CD8-positive, alpha-beta memory T cell (primary cell): ENCODE measurements around the gene PMF1. TPM values are rescaled to one million over a fixed set of nuclear protein-coding genes. Genes with fewer than 3 reads are reported as not detected.

Experiments used
- CTCF ChIA-PET: fragments of 350-600 bp; sonication (Branson Sonifier 250); formaldehyde crosslinking; loops from one replicate; lab custom pipeline; 2021; ENCODE audit warnings: antibody characterized with exemption; lab: Charles Lee
- POLR2A ChIA-PET: fragments of 350-600 bp; sonication (Branson Sonifier 250); formaldehyde crosslinking; loops from one replicate; lab custom pipeline; 2021; ENCODE audit warnings: antibody characterized with exemption; lab: Charles Lee
- DNase-seq, 5 donors: peaks; one replicate each; pipeline versions ENCODE4 v3.0.0 to v3.0.0-alpha.2; 2020 to 2022; ENCODE audit warnings: mixed read lengths in 1 of 5
- H3K27ac ChIP-seq: one replicate; pipeline ENCODE4 v1.7.0; 2013; ENCODE audit warnings: low read depth, mild to moderate bottlenecking, low read length, moderate library complexity
- H3K27me3 ChIP-seq: 2 replicates; pipeline ENCODE4 v1.7.0; 2013; ENCODE audit warnings: low read length, mild to moderate bottlenecking; ENCODE audit not compliant: insufficient read depth, poor library complexity, severe bottlenecking
- H3K36me3 ChIP-seq: 2 replicates; pipeline ENCODE4 v1.7.0; 2013; ENCODE audit warnings: mild to moderate bottlenecking, low read length, moderate library complexity; ENCODE audit not compliant: insufficient read depth
- H3K4me1 ChIP-seq: 2 replicates; pipeline ENCODE4 v1.7.0; 2013; ENCODE audit warnings: mild to moderate bottlenecking, low read length, moderate library complexity; ENCODE audit not compliant: insufficient read depth
- H3K4me3 ChIP-seq: 2 replicates; pipeline ENCODE4 v1.7.0; 2013; ENCODE audit warnings: mild to moderate bottlenecking, low read length
- H3K9me3 ChIP-seq: 2 replicates; pipeline ENCODE4 v1.7.0; 2013; ENCODE audit warnings: mild to moderate bottlenecking, low read length
- H3K27ac Mint-ChIP-seq, 8 donors: one replicate each; pipeline ENCODE4 v1.8.0; 2020 to 2021; ENCODE audit warnings: mixed read lengths in 8 of 8, mild to moderate bottlenecking in 6 of 8, inconsistent platforms in 3 of 8, moderate library complexity in 3 of 8
- H3K27me3 Mint-ChIP-seq, 2 donors: one replicate each; pipeline ENCODE4 v1.8.0; 2020 to 2021; ENCODE audit warnings: mixed read lengths in 2 of 2, mild to moderate bottlenecking in 1 of 2, moderate library complexity in 1 of 2
- H3K36me3 Mint-ChIP-seq, 3 donors: one replicate each; pipeline ENCODE4 v1.8.0; 2020 to 2021; ENCODE audit warnings: mixed read lengths in 3 of 3, inconsistent platforms in 1 of 3, mild to moderate bottlenecking in 1 of 3
- H3K4me1 Mint-ChIP-seq, 3 donors: one replicate each; pipeline ENCODE4 v1.8.0; 2020 to 2021; ENCODE audit warnings: mixed read lengths in 3 of 3, inconsistent platforms in 1 of 3, mild to moderate bottlenecking in 1 of 3
- H3K4me3 Mint-ChIP-seq, 7 donors: one replicate each; pipeline ENCODE4 v1.8.0; 2020 to 2021; ENCODE audit warnings: mixed read lengths in 7 of 7, mild to moderate bottlenecking in 6 of 7, moderate library complexity in 4 of 7, inconsistent platforms in 2 of 7
- H3K9me3 Mint-ChIP-seq, 5 donors: one replicate each; pipeline ENCODE4 v1.8.0; 2020 to 2022; ENCODE audit warnings: mixed read lengths in 5 of 5, mild to moderate bottlenecking in 3 of 5, moderate library complexity in 2 of 5, inconsistent platforms in 1 of 5
- polyA plus RNA-seq: library from polyadenylated mRNA; unstranded; fragments of 300-500 nt; fragmentation: Illumina TruSeq; gene quantifications from one replicate; pipeline ENCODE4 v1.2.3, GENCODE V29; 2021
- total RNA-seq, 2 experiments: library from RNA; stranded (reverse); gene quantifications; one replicate each; pipeline ENCODE4 v1.2.3, GENCODE V29; 2021

PMF1 gene
- total and polyA plus RNA-seq, 3 experiments from 2014 or later: 83.3 to 88.3 (median 85.9) TPM

DNA sequence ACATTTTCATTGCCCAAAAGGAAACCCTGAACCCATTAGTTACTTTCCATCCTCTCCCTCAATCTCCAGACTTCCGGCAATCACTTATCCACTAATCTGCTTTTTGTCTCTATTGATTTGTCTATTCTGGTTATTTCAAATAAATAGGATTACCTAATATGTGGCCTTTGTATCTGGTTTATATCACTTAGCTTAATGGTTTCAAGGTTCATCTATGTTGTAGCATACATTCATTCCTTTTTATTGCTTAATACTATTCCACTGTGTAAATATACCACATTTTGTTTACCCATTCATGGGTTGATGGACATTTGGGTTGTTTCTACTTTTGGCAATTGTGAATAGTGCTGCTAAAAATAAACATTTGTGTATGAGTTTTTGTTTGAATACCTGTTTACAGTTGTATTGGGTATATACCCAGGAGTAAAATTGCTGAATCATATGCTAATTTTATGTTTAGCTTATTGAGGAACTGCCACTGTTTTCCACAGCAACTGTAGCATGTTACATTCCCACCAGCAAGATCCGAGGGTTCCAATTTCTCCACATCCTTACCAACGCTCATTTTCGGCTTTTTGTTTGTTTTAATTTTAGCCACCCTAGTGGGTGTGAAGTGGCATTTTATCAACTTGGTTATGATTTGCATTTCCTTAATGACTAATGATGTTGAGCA is 21.4 kb upstream of the PMF1 start:
- no peaks in the 10 kb centered on the region for H3K27me3 Mint-ChIP-seq
- no peak for DNase-seq
- Histone ChIP-seq H3K27ac (no peak overlapping the region), H3K9me3 (no peaks in the 10 kb centered on the region), H3K4me3 (no peak overlapping the region), H3K4me1 (peaks cover 23% of the 10 kb centered on the region), H3K27me3 (no peaks in the 10 kb centered on the region), H3K36me3 (no peaks in the 10 kb centered on the region)
- peaks cover 3 to 20% (median 4%) of the 10 kb centered on the region in 3 donors for H3K36me3 Mint-ChIP-seq
- peak overlapping the region in 1 of 7 donors; percentile 56 for H3K4me3 Mint-ChIP-seq
- ChIA-PET POLR2A (no interaction called here), CTCF (interaction anchor here (1.3 kb wide), 1 partner anchor 21 kb away, joined by 4 read pairs; the partner anchor contains the start of gene PMF1)
- peaks cover 24 to 32% (median 28%) of the 10 kb centered on the region in 3 donors for H3K4me1 Mint-ChIP-seq
- H3K27ac Mint-ChIP-seq: no peak overlapping the region
- peaks cover 0 to 6% (median 3%) of the 10 kb centered on the region in 5 donors for H3K9me3 Mint-ChIP-seq

- Mint-ChIP-seq H3K4me1 (peaks cover 37 to 47% (median 41%) of the 10 kb centered on the region in 3 donors), H3K27me3 (no peaks in the 10 kb centered on the region), H3K4me3 (peak overlapping the region; percentile 90 to 97 (median 95)), H3K36me3 (peaks cover 0 to 27% (median 4%) of the 10 kb centered on the region in 3 donors), H3K27ac (peak overlapping the region in 6 of 8 donors; percentile 88 to 97 (median 93)), H3K9me3 (no peaks in the 10 kb centered on the region)
- no peaks in the 10 kb centered on the region for H3K27me3 ChIP-seq
- CTCF ChIA-PET: interaction anchor here (2.4 kb wide), 1 partner anchor 20 kb away, joined by 16 read pairs; the partner anchor contains the start of gene PMF1
- no peaks in the 10 kb centered on the region for H3K36me3 ChIP-seq
- peaks cover 26% of the 10 kb centered on the region for H3K4me1 ChIP-seq
- H3K4me3 ChIP-seq: peak overlapping the region; percentile 84
- H3K9me3 ChIP-seq: no peaks in the 10 kb centered on the region
- H3K27ac ChIP-seq: peak overlapping the region; percentile 76
- DNase-seq: no peak
- POLR2A ChIA-PET: interaction anchor here (0.7 to 2.4 kb wide), 5 partner anchors 19 to 426 kb away, joined by 3 to 34 read pairs (median 3); partner anchors contain the start of genes PMF1 and SMG5
These were observed 19.7 kb upstream of the PMF1 start for GRCh38 chr1:156193208-156193487.

- CTCF ChIA-PET: interaction anchor here (0.8 to 2.4 kb wide), 6 partner anchors 19 to 97 kb away, joined by 3 to 16 read pairs (median 4); partner anchors contain the start of gene PMF1
- POLR2A ChIA-PET: interaction anchor here (0.7 to 2.4 kb wide), 5 partner anchors 19 to 426 kb away, joined by 3 to 34 read pairs (median 3); partner anchors contain the start of genes PMF1 and SMG5
- Histone ChIP-seq H3K36me3 (no peaks in the 10 kb centered on the region), H3K4me1 (peaks cover 31% of the 10 kb centered on the region), H3K27me3 (no peaks in the 10 kb centered on the region), H3K4me3 (peak within 1 kb of the TSS; percentile 84), H3K9me3 (no peaks in the 10 kb centered on the region), H3K27ac (peak within 1 kb of the TSS; percentile 78)
- no peaks in the 10 kb centered on the region for H3K27me3 Mint-ChIP-seq
- H3K27ac Mint-ChIP-seq: peak within 1 kb of the TSS; percentile 88 to 97 (median 93)
- H3K9me3 Mint-ChIP-seq: no peaks in the 10 kb centered on the region
- H3K4me3 Mint-ChIP-seq: peak within 1 kb of the TSS; percentile 90 to 97 (median 95)
- H3K36me3 Mint-ChIP-seq: peaks cover 0 to 31% (median 4%) of the 10 kb centered on the region in 3 donors
- DNase-seq: peak; percentile 95 to 98 (median 97)
- H3K4me1 Mint-ChIP-seq: peaks cover 43 to 52% (median 46%) of the 10 kb centered on the region in 3 donors
These were observed 19.1 kb upstream of the PMF1 start, which contains the start of gene SLC25A44 for GRCh38 chr1:156193488-156194299. TSS of gene SLC25A44 (plus strand) at chr1:156194104. CDS start at chr1:156199848, 5,744 bp downstream.

- Histone ChIP-seq H3K4me3 (peak overlapping the region; percentile 84), H3K9me3 (no peaks in the 10 kb centered on the region), H3K36me3 (no peaks in the 10 kb centered on the region), H3K4me1 (peaks cover 37% of the 10 kb centered on the region), H3K27ac (peak overlapping the region; percentile 78), H3K27me3 (no peaks in the 10 kb centered on the region)
- H3K27me3 Mint-ChIP-seq: no peaks in the 10 kb centered on the region
- H3K9me3 Mint-ChIP-seq: no peaks in the 10 kb centered on the region
- H3K4me3 Mint-ChIP-seq: peak overlapping the region; percentile 90 to 97 (median 95)
- CTCF ChIA-PET: interaction anchor here (0.8 to 2.4 kb wide), 7 partner anchors 19 to 98 kb away, joined by 3 to 16 read pairs (median 4); partner anchors contain the start of gene PMF1
- H3K36me3 Mint-ChIP-seq: peaks cover 0 to 35% (median 4%) of the 10 kb centered on the region in 3 donors
- POLR2A ChIA-PET: interaction anchor here (1.5 to 2.4 kb wide), 3 partner anchors 18 to 31 kb away, joined by 3 to 34 read pairs (median 3); partner anchors contain the start of gene PMF1
- H3K4me1 Mint-ChIP-seq: peaks cover 49 to 58% (median 52%) of the 10 kb centered on the region in 3 donors
- DNase-seq: no peak
- H3K27ac Mint-ChIP-seq: peak overlapping the region; percentile 88 to 97 (median 93)
These were observed 18.5 kb upstream of the PMF1 start for GRCh38 chr1:156194300-156194652.

DNA sequence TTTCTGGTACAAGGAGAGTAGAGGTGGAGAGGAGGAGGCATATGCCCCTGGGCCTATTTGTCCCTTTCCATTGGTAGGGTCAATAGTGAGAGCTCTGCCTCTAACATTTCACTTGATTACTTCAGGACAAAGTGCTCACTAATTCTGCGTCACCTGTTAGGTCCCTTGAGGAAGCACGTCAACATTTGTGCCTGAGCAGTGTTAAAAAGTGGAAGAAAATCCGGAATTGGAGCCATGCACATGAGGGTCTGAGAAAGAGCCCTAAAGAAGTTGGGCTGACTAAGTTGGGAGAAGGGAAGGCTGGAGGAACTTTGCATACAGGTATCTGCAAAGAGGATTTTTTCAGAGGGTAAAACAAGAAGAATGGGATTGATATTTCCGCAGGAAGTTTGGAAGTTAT is 17.0 kb upstream of the PMF1 start:
- POLR2A ChIA-PET: no interaction called here
- DNase-seq: no peak
- H3K36me3 Mint-ChIP-seq: peaks cover 0 to 49% (median 14%) of the 10 kb centered on the region in 3 donors

DNA sequence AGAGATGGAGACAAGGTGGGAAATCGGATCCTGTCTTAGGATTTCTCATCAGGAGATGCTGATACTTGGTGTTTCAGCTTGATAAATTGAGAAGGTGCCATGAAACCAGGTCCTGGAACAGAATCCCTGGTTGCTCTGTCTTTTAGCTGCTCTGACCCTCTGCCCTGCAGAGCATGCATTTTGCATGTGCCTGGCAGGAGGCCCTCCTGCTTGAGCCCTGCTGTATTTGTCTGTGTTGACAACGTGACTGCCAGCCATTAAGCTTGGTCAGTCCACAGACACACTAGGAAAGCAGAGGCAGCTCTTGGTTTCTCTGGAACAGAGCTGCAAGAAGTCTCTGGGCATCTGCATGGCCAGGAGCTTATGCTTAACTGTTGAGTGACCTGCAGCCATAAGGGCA is 16.4 kb upstream of the PMF1 start:
- H3K4me3 ChIP-seq: no peak overlapping the region

More for the DNA sequence above, 17.0 kb upstream of the PMF1 start:
- Mint-ChIP-seq H3K27ac (peak overlapping the region in 4 of 8 donors; percentile 2 to 72 (median 54)), H3K27me3 (no peaks in the 10 kb centered on the region), H3K4me3 (peak overlapping the region; percentile 12 to 94 (median 66)), H3K9me3 (no peaks in the 10 kb centered on the region), H3K4me1 (peaks cover 62 to 73% (median 66%) of the 10 kb centered on the region in 3 donors)
- CTCF ChIA-PET: no interaction called here
- H3K4me1 ChIP-seq: peaks cover 40% of the 10 kb centered on the region
- H3K27ac ChIP-seq: no peak overlapping the region
- H3K36me3 ChIP-seq: peaks cover 10% of the 10 kb centered on the region
- no peaks in the 10 kb centered on the region for H3K9me3 ChIP-seq
- no peaks in the 10 kb centered on the region for H3K27me3 ChIP-seq
- no peak overlapping the region for H3K4me3 ChIP-seq

DNA sequence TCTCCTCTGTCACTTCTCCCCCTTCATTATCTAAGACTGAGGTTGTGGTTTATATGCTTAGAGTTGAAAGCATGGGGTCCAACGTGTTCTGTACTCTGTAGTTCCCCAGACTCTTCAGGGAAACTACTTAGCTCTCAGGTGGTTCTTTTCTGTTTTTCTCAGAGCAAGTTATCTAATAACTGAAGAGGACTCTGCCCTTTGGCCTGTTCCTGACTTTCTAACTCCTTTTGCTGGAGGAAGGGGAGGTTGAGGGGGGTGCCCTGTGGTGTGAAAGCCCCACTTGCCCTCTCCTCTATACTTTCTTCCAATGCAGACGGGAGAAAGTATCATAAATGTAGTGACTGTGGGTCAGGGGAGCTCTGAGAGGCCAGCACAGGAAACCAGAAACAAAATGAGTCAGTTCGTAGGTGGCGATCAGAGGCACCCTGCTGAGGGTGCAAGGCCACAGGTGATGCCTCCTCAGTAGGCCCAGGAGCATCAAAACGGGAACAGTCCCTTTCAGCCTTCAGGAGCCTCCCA is 13.9 kb upstream of the PMF1 start:
- ChIA-PET POLR2A (interaction anchor here (1.3 kb wide), 1 partner anchor 14 kb away, joined by 3 read pairs; the partner anchor contains the start of gene PMF1), CTCF (no interaction called here)
- Mint-ChIP-seq H3K4me1 (peaks cover 57 to 63% (median 58%) of the 10 kb centered on the region in 3 donors), H3K27me3 (no peaks in the 10 kb centered on the region), H3K27ac (peak overlapping the region; percentile 48 to 90 (median 79)), H3K4me3 (peak overlapping the region in 4 of 7 donors; percentile 8 to 73 (median 14)), H3K36me3 (peaks cover 0 to 48% (median 14%) of the 10 kb centered on the region in 3 donors), H3K9me3 (no peaks in the 10 kb centered on the region)
- DNase-seq: no peak
- H3K4me1 ChIP-seq: peaks cover 34% of the 10 kb centered on the region
- peaks cover 10% of the 10 kb centered on the region for H3K36me3 ChIP-seq
- H3K9me3 ChIP-seq: no peaks in the 10 kb centered on the region
- no peak overlapping the region for H3K4me3 ChIP-seq
- H3K27ac ChIP-seq: peak overlapping the region; percentile 21
- no peaks in the 10 kb centered on the region for H3K27me3 ChIP-seq

More for the DNA sequence above, 16.4 kb upstream of the PMF1 start:
- peaks cover 62 to 73% (median 66%) of the 10 kb centered on the region in 3 donors for H3K4me1 Mint-ChIP-seq
- H3K36me3 Mint-ChIP-seq: peaks cover 0 to 50% (median 14%) of the 10 kb centered on the region in 3 donors
- Histone ChIP-seq H3K9me3 (no peaks in the 10 kb centered on the region), H3K36me3 (peaks cover 10% of the 10 kb centered on the region), H3K4me1 (peaks cover 40% of the 10 kb centered on the region), H3K27me3 (no peaks in the 10 kb centered on the region), H3K27ac (no peak overlapping the region)
- POLR2A ChIA-PET: interaction anchor here (0.5 kb wide), 1 partner anchor 16 kb away, joined by 3 read pairs; the partner anchor contains the start of gene PMF1
- H3K9me3 Mint-ChIP-seq: no peaks in the 10 kb centered on the region
- peak overlapping the region in 1 of 8 donors; percentile 9 for H3K27ac Mint-ChIP-seq
- peak overlapping the region in 2 of 7 donors; percentile 23 to 94 for H3K4me3 Mint-ChIP-seq
- H3K27me3 Mint-ChIP-seq: no peaks in the 10 kb centered on the region
- no peak for DNase-seq
- CTCF ChIA-PET: interaction anchor here (0.8 kb wide), 1 partner anchor 16 kb away, joined by 3 read pairs; the partner anchor contains the start of gene PMF1
